NCI-H524 treated with DMSO at 0.1 percent for 48 hours (cell line): Measurements from ENCODE around the gene RNF208.

Experiments
- DNase-seq: peaks from one replicate; lab custom pipeline; 2025; lab: John Stamatoyannopoulos, UW

Gene RNF208

DNA sequence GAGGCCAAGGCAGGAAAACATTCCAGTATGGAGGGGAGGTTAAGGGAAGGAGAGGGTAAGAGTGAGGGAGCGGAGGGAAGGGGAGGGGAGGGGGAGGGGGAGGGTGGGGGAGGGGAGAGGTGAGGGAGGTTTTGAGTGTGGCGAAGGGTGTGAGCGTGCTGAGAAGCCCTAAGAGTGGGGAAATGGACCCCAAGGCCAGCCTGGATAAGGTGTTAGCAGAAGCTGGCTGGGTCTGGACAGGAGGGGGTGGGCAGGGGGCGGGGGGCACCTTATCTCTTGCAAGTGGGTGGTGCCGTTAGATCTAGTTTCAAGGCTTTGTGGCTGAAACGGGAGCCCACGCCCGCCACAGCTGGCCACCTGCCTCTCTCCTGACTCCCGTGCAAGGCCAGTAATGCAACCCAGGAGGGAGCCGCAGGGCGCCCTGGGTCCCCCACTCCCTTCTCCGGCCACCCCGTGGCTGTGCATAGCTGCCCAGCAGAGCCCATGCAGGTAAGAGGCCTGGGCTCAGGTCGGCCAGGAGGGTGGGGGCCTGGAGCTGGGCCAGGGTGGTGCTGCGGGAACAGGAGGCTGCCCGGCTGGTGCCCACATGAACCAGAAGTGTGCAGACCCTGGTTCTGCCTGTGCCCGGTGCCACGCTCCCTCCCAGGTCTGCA lies 5.9 kb upstream of the RNF208 start:
- DNase-seq, result no peak

DNA sequence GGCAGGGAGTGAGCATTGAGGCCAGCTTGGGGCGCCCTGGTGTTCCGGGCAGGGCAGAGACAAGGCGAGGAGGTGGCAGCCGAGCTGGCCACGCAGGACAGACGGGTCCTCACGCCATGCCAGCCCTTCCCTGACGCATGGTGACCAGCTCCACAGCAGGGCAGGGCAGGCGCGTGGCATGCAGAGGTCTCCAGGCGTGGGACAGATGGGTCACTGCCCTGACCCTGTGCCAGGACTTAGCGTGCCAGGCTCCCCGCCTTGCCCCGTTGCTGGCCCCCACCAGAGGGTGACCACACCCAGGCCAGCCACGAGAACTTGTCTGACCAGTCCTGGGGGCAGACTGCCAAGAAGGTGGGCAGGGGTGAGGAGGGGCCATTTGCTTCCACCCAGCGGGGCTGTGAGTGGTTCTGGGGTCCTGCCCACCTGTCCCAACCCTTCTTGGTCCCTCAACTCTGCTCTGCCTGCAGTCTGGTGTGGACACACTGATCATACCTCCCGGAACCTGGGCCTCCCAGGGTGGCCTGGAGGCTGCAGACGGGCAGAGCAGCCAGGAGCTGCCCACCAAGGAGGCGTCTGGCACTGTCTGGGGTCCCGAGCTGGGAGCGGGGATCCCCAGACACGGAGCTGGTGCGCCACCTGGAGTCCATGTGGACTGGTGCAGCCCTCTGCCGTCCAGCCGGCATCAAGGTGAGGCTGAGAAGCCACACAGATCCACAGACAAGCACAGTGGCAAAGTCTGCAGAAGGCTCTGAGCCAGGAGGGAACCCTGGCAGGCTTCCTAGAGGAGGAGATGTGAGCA lies 5.2 kb upstream of the RNF208 start, which contains the start of gene RNF224:
TSS of gene RNF224 (plus strand) at position 449 of the 799 bp plus-strand sequence. CDS start 834 bp downstream, outside the sequence.
- DNase-seq, result no peak

DNA sequence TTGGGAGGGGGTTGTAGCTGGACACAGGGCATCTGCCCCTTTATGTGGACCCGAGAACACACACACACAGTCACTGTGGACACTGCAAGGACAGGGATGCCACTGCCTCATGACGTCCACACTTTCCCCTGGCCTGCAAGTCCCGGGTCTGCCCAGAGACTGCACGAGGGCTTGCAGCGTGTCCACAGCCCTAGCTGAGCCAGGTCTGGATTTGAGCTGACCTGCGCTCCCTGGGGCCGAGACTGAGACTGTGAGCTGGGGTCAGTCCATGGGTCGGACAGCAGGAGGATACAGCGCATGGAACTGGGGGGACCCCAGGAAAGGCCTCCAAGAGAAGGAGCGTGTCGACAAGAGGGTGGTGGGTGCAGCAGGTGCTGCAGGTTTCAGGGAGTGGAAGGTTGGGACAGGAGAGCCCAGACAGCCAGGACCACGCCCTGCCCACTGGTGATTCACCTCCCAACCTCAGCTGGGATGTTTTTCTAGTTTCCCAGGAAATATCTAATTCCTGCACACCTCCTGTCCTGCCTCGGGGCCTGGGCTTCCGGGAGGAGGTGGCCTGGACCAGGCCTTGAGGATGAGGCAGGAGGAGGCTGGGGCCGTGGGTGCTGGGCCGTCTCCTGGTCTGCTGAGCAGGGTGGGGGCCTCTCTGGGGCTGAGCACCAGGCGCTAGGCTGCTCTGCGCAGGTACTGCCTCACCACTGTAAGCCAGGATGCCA lies 4.5 kb upstream of the RNF208 start:
- no peak for DNase-seq

DNA sequence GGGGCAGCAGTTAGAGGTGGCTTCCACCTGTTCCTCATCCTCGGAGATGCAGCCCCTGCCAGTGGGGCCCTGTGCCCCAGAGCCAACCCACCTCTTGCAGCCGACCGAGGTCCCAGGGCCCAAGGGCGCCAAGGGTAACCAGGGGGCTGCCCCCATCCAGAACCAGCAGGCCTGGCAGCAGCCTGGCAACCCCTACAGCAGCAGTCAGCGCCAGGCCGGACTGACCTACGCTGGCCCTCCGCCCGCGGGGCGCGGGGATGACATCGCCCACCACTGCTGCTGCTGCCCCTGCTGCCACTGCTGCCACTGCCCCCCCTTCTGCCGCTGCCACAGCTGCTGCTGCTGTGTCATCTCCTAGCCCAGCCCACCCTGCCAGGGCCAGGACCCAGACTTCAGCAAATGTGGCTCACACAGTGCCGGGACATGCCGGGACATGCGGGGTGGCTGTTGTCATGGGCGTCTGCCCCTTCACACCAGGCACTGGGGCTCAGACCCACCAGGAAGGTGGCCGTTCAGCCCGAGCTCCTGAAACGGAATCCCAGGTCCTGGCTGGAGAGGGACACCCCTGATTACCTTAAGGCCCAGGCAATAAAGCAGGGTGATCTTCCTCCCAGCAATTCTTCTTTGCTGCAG lies 3.8 kb upstream of the RNF208 start:
- DNase-seq, result no peak

DNA sequence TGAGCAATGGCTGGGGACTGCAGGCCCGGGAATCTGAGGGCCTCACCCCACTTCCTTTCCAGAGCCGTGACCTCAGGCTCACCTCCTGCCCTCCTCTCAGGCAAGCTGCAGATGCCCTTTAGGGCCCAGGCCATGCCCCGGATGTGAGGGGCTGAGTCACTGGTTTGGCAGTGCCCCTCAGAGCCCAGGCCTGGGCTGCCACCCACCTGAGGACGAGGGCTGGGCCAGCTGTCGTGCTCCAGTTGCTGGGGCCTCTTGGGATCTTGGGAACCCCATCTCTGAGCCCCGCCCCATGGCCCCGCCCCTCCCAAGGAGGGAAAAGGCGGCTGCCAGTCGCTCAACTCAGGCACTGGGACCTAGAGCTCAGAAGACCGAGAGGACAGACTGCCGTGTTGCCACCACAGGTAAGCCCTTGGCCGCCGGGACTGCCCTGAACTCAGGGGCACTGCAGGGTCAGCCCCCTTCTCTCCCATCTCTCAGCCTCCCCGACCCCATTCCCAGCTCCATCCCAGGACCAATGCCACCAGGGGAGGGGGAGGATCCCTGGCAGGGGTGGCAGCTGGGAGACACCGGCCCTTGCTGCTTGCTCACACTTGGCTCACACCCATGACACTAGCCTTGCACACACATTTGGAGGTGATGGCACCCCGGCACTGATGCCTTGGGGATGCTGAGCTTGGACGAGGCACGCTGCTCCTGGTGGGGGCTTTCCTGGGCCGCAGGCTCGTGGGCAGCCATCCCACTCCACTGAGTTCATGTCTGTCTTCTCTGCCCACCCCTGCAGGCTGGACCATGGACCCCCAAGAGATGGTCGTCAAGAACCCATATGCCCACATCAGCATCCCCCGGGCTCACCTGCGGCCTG lies 3.0 kb upstream of the RNF208 start, which contains the start of gene CYSRT1:
TSS of gene CYSRT1 (plus strand) at position 345 of the 865 bp plus-strand sequence. CDS start at position 793, 448 bp downstream.
- no peak for DNase-seq

DNA sequence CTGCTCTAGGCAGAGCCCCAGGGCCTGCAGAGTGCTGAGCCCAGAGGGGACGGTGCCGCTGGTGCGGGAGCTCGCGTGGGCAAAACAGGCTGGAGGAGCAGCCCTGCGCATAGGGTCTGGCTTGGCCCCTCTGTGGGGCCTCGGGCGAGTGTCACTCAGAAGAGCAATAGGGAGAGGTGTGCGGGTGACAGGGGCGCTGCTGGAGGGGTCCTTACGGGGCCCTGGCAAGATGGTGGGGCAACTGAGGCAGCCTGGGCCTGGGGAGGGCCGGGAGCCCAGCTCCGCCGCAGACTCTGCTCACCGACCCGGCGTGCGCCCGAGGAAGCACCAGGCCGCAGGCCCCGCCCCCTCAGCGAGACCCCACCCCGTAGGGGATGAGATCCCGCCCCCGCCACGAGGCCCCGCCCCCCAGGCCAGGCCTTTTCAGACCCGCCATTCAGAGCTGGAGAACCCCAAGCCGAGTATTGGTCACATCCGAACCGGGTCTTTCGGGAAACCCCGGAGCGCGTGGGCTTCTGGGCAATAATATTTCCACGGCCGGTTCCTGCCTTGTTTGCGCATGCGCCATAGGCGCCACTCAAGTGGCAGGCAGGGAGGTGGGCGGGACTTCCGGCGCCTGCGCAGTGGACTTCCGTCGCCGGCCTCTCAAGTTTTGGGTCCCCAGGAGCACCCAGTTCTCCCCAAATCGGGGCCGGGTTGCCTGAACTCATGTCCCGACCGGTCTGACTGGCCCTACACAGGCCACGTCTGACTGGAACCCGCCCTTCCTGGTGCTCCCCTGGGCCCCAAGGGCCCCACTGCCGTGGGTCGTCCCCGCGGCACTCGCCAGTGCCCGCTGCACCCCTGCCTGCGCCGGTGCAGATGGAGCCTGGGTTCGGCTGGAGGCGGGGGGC lies 1.3 kb upstream of the RNF208 start:
- DNase-seq, result peak; percentile 73

DNA sequence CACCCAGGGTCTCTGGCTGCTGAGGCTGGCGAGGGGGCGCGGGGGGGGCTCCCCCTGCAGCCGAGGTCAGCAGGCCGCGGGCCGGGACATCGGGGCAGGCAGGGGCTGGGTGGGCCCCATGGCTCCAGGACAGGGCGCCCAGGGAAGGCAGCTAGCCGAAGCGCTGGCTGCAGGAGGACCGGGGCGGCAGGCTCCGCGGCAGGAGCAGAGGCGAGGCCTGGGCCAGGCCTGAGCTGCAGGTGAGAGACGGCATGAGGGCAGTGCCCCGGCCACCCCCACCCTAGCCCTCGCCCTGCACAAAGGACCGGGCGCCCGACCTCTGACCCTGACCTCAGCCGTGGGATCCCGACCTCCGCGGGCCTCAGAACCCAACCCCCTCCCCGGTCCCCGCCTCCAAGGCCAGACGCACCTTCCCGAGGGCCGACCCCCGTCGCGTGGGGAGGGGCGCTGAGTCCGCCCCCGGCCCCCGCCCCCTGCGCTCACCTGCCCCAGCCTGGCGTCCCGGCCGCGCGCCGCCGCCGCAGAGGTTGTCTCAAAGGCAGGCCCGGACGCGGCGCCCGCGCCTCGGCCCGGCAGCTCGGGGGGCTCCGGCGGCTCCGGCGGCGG lies 431 bp downstream of the RNF208 start:
- no peak for DNase-seq

DNA sequence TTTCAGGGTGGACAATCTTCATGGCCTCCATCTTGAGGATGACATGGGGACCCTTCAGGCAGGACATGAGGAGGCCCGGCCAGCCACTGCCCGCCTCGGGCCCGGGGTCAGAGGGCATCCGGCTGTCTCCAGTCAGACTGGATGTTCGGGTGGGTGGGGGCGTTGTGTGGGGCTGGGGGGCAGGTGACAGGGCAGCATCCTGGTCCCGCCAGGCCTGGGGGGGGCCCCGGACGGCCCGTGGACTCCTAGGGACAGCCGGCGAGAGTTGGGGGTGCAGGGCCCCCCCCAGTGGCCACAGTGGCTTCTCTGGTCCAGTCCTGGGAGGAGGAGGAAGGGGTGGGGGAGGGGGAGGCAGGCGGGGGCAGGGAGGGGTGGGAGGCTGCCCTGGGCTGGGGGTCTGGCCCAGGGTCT lies 940 bp downstream of the RNF208 start:
- no peak for DNase-seq

DNA sequence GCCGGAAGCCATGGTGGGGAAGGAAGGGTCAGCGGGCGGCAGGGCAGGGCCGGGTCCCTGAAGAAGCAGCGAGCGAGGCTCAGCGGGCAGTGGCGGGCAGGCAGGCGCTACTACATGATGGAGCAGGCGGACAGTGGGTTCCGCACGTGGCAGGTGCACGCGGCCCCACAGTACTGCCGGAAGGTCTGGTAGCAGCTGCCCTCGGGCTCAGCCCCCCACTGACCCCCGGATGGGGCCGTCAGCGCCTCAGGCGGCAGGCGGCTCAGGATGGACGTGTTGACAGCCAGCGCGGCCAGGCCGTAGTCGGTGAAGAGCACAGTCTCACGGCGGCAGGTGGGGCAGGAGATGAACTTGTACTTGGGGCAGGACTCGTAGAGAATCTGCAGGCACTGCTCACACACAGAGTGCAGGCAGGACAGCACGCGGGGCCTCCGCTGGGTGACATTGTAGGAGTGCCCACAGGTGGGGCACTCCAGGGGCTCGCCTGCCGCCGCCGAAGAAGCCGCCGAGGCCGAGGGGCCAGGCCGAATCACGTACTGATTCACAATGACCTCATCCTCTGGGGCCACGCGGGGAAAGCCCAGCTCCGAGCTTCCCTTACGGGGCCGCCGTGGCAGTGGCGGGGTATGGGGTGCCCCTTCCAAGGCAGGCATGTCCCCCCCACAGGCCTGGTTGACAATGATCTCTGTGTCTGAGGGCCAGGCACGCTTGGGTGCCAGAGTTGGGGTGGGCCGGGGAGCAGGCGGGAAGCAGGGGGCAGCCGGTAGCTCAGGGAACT lies 1.5 kb downstream of the RNF208 start:
- DNase-seq, result no peak

DNA sequence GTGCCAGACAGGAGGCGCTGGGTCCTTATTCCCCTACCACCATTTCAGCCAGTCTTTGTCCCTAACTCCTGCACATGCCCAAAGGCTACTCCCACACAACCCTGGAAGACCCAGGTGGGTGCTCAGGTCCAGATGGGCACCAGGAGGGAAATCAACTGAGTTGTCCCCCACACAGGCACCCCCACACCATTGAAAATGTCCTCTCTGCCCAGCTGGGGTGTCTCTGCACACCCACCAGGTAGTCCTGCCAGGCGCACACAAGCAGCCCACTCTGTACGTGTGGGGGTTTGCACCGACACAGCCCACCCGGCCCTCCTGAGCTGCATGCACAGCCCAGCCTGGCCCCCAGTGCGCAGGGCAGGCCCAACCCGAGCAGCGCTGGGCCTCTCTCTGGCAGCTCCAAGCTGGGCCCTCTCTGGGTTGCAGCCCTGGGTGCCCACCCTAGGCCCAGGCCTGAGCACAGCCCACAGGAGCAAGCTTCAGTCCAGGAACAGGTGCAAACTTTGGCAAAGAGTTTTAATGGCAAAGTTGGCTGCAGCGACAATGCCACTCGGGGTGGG lies 2.2 kb downstream of the RNF208 start:
- DNase-seq, result no peak

DNA sequence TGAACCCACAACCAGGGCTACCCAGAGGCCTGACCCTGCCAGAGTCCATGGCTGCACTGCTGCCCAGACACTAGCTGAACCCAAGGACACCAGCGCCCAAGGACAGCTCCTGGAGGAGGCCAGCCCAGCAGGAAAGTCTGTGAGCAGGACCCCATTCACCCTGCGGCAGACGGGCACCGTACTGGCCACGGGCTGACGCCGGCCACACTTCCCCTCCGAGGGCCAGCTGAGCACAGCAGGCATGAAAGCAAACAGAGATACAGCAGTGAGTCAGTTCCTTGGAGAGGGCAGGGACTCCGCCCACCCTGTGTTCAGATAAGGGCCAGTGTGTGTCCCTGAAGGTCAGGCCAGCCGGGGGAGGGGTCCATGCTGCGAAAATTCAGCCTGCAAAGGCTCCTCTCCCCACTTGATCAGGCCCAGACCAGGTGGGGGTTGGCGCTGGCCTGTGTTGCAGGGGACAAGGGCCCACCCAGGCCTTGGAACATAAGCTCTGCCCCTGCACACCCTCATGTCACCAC lies 3.2 kb downstream of the RNF208 start:
- DNase-seq, result no peak

DNA sequence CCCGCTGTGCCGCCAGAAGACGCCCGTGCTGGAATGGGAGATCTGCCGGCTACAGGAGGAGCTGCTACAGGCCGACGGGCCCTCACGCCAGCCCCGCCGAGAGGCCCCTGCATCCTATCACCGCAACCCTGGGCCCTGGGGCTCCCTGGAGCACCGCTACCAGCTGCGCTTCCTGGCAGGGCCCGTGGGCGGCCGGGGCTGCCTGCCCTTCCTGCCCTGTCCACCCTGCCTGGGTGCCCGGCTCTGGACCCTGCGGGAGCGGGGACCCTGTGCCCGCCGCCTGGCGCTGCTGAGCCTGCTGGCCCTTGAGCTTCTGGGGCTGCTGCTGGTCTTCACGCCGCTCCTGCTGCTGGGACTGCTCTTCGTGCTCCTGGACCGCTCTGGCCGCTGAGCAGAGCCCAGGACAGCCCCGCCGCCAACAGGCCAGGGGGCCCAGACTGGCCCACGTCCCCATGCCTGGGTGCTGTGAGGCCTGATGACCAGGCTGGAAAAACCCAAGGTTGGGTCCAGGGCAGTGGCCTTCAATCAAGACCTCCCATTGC lies 3.8 kb downstream of the RNF208 start:
- DNase-seq, result no peak

DNA sequence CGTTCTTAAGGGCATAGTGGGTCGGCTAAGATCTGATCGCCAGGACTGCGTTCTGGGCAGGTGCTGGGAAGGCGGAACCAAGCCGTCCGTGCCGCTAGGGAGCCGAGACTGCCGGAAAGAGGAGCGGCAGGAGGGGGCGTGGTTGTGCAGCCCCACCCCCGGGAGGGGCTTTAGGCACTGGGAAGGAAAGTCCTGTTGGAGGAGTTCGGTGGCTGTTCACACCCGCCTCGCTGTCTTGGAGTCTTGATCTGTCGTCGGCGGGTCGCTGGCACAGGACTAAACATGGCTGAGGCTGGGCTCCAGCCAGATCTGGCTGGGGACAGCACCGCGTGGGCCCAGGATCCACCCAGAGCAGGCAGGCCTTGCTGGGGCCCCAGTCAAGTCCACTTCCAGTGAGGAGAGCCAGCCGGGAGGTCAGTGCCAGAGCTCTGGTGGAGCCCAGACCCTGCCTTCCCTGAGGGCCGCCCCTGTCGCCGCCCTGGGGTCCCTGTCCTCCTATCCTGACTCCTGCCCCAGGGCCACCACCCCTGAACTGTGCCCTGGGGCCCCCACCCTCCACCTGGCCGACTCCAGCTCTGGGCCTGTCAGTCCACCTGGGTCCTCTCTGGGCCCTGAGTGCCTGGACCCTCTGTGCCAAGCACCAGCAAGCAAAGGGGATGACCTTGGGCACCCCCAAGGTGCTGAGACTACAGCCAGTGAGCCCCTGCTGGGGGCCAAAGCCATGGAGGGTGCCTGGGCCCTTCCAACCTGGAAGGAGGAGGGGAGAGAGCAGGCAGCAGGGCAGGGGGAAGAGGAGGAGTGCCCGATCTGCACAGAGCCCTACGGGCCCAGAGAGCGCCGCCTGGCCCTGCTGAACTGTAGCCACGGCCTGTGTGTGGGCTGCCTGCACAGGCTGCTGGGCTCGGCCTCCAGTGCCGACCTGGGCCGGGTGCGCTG lies 4.5 kb downstream of the RNF208 start:
- no peak for DNase-seq

DNA sequence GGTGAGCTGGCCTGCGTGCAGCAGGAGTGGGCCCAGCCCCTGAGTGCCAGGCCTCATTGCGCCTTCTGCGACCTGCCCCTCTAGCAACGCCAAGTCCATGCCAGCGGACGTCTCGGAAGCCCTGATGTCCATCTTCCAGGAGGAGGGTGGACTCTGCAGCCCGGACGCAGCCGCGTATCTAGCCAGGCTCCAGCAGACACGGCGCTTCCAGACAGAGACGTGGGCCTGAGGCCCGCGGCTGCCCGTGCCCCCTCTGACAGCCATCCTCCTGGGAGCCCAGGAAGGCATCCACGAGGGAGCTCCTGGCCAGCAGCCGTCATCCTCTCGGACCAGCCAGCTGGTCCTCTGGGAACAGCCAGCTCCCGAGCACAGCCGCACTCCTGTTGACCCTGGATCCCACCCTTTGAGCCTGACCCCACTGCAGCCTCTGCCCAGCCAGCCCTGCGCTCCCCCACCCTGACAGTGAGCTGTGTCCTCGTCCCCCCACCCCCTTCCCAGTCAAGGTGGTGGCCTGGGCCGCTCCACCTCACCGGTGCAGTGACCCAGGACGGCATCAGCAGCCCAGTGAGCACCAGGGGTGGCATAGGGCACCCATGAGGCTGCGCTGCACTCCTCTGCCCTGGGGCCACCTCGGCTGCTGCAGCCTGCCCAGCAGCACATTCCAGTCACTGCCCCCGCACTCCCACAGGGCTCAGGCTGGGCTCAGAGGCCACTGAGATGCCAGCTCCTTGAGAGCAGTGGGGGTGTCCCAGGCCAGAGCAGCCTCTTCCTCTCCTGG lies 5.7 kb downstream of the RNF208 start:
- DNase-seq, result no peak

DNA sequence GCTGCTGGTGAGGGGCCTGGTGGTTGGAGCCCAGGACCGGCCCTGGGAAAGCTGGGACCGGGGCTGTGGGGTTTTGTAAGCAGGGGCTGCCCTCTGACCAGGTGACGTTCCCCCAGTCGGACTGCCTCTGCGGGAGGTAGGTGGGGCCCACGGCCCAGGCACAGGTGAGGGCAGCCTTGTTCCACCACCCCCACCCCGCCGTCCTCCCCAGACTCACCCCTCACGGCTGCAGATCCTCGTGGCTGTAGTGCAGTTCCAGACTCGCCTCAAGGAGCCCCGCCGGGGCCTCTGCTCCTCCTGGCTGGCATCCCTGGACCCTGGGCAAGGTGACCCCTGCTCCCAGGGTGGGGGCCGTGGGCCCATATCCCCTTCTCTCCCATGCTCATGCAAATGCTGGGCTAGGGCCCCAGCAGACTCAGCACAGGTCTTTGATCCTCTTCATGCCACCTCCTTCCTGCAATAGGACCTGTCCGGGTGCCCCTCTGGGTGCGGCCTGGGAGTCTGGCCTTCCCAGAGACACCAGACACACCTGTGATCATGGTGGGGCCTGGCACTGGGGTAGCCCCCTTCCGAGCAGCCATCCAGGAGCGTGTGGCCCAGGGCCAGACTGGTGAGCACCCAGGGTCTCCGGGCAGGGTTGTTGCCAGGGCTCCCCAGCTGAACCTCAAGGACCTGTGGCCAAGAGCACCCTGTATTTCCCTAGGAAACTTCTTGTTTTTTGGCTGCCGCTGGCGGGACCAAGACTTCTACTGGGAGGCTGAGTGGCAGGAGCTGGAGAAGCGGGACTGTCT lies 6.6 kb downstream of the RNF208 start:
- no peak for DNase-seq
